KOPT-K1 (cell line): ENCODE measurements around the gene CALHM4.

Experiments used
- H3K27ac ChIP-seq: fragments of 200-600 bp; sonication (generic); 2 replicates; pipeline ENCODE4 v1.5.1; 2016; ENCODE audit warnings: antibody characterized with exemption, mild to moderate bottlenecking, low read depth, low read length; ENCODE audit not compliant: poor library complexity, severe bottlenecking
- H3K36me3 ChIP-seq: fragments of 200-600 bp; sonication (generic); 2 replicates; pipeline ENCODE4 v1.5.1; 2017; ENCODE audit warnings: antibody characterized with exemption, mild to moderate bottlenecking, low read length, moderate library complexity; ENCODE audit not compliant: insufficient read depth
- H3K9me3 ChIP-seq: fragments of 200-600 bp; sonication (generic); 2 replicates; pipeline ENCODE4 v1.5.1; 2017; ENCODE audit warnings: antibody characterized with exemption, low read length, mild to moderate bottlenecking; ENCODE audit not compliant: insufficient read depth, poor library complexity, severe bottlenecking

The CALHM4 gene

GRCh38 chr6:116529466-116530290 lies 23.9 kb upstream of the CALHM4 start:
- no peaks in the 10 kb centered on the region for H3K9me3 ChIP-seq
- H3K27ac ChIP-seq, result no peak overlapping the region
- no peaks in the 10 kb centered on the region for H3K36me3 ChIP-seq

GRCh38 chr6:116530436-116530835 lies 23.1 kb upstream of the CALHM4 start:
- no peak overlapping the region for H3K27ac ChIP-seq
- H3K9me3 ChIP-seq, result no peaks in the 10 kb centered on the region
- H3K36me3 ChIP-seq, result no peaks in the 10 kb centered on the region

DNA sequence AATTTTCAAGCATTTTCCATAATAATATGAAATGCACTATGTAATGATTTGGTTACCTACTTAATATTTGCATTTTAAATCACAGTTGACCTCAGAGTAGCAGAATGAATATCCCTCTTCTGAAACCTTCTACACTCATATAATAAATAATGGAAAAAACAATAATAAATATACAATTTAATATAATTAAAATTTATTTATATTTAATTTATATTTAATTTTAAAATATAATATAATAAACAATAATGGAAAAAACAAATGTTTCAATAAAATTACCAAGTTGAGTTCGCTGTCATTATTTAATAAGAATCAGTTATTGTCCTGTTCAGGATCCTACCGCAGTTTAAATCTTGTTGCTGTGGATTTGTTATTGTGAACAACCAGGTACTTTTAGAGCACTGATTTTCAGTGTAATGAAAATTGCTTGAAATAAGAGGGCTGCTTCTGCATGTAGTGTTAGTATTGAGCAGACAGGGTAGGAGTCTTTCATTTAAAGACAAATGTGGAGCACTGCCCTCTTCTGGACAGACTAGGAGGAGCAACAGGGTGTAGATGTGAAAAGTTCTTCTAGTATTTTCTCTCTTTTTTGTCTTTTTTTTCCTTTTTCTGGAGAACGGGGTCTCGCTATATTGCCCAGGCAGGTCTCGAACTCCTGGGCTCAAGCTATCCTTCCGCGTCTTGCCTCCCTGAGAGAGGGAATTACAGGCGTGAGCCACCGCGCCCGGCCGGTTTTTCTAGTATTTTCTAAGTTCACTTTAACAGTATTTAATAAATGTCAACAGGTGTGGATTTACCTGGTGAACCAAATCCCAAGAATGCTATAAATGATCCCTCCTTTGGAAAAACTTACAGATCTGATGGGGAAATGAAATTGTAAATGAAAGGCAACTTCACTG lies 21.6 kb upstream of the CALHM4 start:
- Histone ChIP-seq H3K36me3 (no peaks in the 10 kb centered on the region), H3K9me3 (no peaks in the 10 kb centered on the region), H3K27ac (no peak overlapping the region)

GRCh38 chr6:116533233-116533957 lies 20.2 kb upstream of the CALHM4 start:
- Histone ChIP-seq H3K9me3 (no peaks in the 10 kb centered on the region), H3K27ac (no peak overlapping the region), H3K36me3 (no peaks in the 10 kb centered on the region)

DNA sequence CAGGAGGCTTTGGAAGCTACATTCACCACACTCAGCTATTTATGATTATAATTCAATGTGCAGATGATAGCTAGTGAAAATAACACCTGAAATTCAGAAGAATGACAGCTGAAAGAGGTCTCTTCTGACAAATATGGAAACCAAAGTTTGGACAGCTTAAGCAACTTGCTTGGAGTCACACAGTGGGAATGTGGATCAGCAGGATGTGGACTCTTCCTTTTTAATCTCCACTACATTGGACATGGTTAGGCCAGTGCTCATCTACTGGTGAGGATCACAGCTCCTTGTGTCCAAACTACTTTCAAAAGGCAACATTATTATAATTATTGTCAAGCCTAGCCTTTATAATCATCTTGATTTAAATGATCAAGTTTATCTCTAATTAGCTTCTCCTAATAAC lies 18.4 kb upstream of the CALHM4 start:
- H3K36me3 ChIP-seq, result no peaks in the 10 kb centered on the region
- H3K27ac ChIP-seq, result no peak overlapping the region
- no peaks in the 10 kb centered on the region for H3K9me3 ChIP-seq

DNA sequence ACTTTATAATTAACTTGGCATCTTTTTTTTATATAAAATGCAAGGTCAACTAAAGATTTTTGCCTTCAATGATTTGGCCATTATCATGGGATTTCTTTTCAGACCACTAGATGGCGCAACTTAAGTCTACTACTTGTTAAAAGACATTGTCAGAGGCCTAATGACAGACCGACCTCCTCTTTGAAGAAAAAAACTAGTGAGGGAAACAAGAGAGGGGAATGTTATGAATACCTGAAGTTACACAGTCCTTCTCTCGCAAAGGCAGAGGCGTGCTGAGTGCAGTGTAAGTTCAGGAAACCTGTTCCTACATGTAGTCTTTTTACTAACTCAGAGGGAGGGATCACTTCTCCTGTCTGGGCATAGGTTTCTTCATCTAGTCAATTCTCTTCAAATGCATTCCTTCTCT lies 17.3 kb upstream of the CALHM4 start:
- Histone ChIP-seq H3K9me3 (no peaks in the 10 kb centered on the region), H3K36me3 (no peaks in the 10 kb centered on the region), H3K27ac (no peak overlapping the region)

DNA sequence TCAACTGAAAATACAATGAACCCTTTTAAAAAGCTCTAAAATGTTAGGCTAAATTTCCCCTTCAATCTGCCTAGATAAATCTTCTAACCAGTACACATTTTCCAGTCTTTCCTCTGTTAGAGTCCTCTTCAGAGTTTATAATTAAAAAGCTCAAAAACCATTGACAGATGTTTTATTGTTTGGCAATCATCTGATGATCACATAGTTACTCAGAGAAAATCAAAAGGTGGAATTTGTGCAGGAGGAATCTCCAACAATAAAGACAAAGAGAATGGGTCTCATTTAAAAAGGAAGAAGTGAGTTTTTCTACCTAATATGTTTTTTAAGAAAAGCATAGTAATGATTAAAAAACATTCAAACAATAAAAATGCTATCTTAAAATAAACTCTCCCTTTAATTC lies 11.1 kb upstream of the CALHM4 start:
- no peaks in the 10 kb centered on the region for H3K36me3 ChIP-seq
- H3K27ac ChIP-seq, result no peak overlapping the region
- H3K9me3 ChIP-seq, result no peaks in the 10 kb centered on the region

GRCh38 chr6:116543149-116543548 lies 10.4 kb upstream of the CALHM4 start:
- no peaks in the 10 kb centered on the region for H3K36me3 ChIP-seq
- H3K9me3 ChIP-seq, result no peaks in the 10 kb centered on the region
- H3K27ac ChIP-seq, result no peak overlapping the region

DNA sequence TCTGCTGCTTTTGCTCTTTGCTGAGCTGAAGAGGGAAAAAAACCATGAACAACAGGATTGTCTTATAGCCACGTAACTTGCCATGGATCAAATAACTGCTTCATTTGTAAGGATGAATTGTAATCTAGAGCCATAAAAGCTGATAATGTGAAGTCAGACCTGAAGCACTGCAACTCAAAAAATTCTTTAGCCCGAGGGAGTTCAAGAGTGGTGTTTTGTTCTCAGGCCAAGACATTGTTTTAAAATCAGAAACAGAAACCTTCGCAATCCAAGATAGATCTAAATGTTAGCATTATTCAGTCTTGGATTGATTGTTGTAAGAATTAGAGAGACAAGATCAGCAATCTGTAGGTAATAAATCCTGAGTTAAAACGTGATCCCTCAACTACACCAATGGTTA lies 7.9 kb upstream of the CALHM4 start, which contains the start of gene TRAPPC3L:
Gene TRAPPC3L (minus strand): TSS at position 34 of the 400 bp plus-strand sequence. CDS start 170 bp downstream, outside the sequence.
- Histone ChIP-seq H3K36me3 (no peaks in the 10 kb centered on the region), H3K27ac (no peak within 1 kb of the TSS), H3K9me3 (no peaks in the 10 kb centered on the region)

DNA sequence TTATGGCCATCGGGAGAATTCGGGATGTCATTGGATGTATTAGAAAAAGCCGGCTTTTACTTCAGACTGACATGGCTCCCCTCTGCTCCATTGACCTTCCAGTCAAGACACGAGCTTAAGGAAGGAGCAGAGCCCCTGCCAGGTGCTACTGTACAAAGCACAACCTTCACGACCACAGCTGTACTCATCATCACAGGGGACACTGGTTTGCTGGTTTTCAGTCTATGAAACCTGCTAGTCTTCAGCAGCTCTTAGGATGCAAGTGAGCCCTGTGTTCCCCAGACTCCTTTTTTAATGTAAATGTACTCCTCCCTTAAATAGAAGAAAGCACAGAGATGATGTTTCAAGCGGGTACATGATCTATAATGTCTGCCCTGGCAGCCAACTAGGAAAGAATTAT lies 6.2 kb upstream of the CALHM4 start:
- Histone ChIP-seq H3K36me3 (no peaks in the 10 kb centered on the region), H3K27ac (no peak overlapping the region), H3K9me3 (no peaks in the 10 kb centered on the region)

GRCh38 chr6:116550796-116551195 lies 2.8 kb upstream of the CALHM4 start:
- Histone ChIP-seq H3K36me3 (no peaks in the 10 kb centered on the region), H3K27ac (no peak overlapping the region), H3K9me3 (no peaks in the 10 kb centered on the region)

DNA sequence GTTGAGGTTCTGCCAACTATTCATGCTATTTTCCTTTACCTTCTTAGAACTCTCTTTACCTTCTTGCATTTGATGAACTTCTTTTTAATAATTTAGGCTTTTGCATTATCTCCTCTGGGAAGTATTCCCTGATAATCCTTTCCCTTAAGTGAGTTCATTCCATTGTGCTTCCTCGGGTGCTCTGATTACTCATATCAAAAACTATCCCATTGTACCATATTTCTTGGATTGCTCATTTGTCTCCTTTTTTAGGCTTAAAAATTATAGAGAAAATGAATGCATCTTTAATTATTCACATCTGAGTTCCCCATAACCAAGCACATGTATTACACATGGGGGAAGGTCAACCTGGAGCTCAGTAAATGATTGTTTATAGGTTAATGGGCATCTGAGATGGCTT lies 2.5 kb downstream of the CALHM4 start:
- Histone ChIP-seq H3K36me3 (no peaks in the 10 kb centered on the region), H3K27ac (no peak overlapping the region), H3K9me3 (no peaks in the 10 kb centered on the region)

DNA sequence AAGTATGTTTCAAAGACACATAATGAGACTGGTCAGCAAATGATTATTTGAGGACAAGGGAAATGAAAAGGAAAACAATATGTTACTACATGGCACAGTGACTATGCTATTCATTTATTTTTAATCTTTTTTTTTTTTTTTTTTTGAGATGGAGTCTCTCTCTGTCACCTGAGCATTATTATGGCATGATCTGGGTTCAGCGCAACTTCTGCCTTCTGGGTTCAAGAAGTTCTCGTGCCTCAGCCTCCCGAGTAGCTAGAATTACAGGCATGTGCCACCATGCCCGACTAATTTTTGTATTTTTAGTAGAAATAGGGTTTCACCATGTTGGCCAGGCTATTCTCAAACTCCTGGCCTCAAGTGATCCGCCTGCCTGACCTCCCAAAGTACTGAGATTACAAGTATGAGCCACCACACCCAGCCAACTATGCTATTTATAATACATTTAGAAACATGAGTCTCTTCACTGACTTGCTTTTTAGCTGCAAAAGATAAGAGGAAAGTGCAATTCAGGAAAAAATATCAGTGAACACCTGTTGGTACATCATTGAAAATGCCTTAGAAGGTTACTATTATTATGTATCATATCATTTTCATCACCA lies 3.4 kb downstream of the CALHM4 start:
- Histone ChIP-seq H3K9me3 (no peaks in the 10 kb centered on the region), H3K27ac (no peak overlapping the region), H3K36me3 (no peaks in the 10 kb centered on the region)

GRCh38 chr6:116557893-116558292 lies 4.3 kb downstream of the CALHM4 start:
- Histone ChIP-seq H3K9me3 (no peaks in the 10 kb centered on the region), H3K36me3 (no peaks in the 10 kb centered on the region), H3K27ac (no peak overlapping the region)

DNA sequence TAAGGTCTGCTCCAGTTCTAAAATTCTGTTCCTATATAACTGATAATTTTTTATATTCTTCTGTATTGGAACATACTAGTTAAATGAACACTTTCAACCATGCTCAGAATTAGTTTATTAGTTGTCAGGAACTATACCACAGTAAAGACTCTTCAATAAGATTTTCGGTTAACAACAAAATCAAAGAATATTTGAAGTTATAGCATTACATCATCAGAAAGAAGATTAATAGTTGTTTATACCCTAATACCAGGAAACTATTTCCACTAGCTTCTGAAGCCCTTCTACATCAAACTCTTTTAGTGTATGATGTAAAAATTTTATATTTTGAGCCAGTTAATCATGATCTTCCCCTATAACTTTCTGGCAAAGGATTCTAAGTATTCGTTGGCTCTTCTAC lies 6.6 kb downstream of the CALHM4 start:
- no peaks in the 10 kb centered on the region for H3K9me3 ChIP-seq
- H3K27ac ChIP-seq, result no peak overlapping the region
- H3K36me3 ChIP-seq, result no peaks in the 10 kb centered on the region
